ENCODE results near the gene AMIGO3. TPM values are rescaled to one million over a fixed set of nuclear protein-coding genes. Genes with fewer than 3 reads are reported as not detected.
"Not testable (repeated sequence)": the region's sequence is repeated elsewhere in the genome, so short reads cannot be mapped to it uniquely, and the experiment has no call there.

AMIGO3 gene
- total and polyA plus RNA-seq, 3 experiments from 2014 or later: 0.15 to 1.5 (median 0.31) TPM

DNA sequence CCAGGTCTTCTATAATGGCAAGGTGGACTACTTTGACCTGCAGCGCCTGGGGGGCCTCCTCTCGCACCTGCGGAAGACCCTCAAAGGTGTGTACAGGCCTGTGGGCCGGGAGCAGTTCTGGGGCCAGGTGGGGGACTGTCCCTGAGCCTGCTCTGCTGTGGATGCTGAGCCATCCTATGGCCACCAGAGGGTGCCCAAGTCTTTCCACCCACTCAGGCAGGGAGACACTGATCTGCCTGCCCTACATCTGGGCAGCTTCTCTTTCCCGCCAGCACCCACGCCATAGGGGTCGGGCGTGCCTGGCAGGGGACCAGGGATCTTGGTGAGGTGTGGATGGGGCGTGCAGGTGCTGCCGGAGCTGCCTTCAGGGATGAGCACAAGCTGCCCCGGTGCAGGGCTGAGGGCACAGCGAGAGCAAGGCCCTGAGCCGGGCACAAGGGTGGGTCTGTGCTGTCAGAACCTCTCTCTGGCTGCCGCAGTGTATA, 16.0 kb downstream of the AMIGO3 start:
- H3K36me3 Mint-ChIP-seq: peaks cover 0 to 66% (median 5%) of the 10 kb centered on the region in 3 donors
- POLR2A ChIA-PET: no interaction called here
- CTCF ChIA-PET: interaction anchor here (0.9 to 3.7 kb wide), 6 partner anchors 9 to 163 kb away, joined by 3 to 21 read pairs (median 4); partner anchors contain the start of gene GMPPB
- peaks cover 0 to 4% (median 3%) of the 10 kb centered on the region in 3 donors for H3K4me1 Mint-ChIP-seq
- H3K9me3 Mint-ChIP-seq: no peaks in the 10 kb centered on the region
- Histone ChIP-seq H3K4me3 (ENCODE audit: low read length) (no peak overlapping the region), H3K27ac (ENCODE audit: low read depth, low read length) (no peak overlapping the region), H3K27me3 (ENCODE audit: insufficient read depth, low read length, poor library complexity, severe bottlenecking) (no peaks in the 10 kb centered on the region), H3K9me3 (ENCODE audit: low read length) (no peaks in the 10 kb centered on the region), H3K4me1 (ENCODE audit: insufficient read depth, low read length) (no peaks in the 10 kb centered on the region), H3K36me3 (ENCODE audit: insufficient read depth, low read length) (no peaks in the 10 kb centered on the region)
- peak overlapping the region in 1 of 8 donors; percentile 43 for H3K27ac Mint-ChIP-seq
- no peaks in the 10 kb centered on the region for H3K27me3 Mint-ChIP-seq
- H3K4me3 Mint-ChIP-seq: no peak overlapping the region
- peak; percentile 40 to 78 (median 58) for DNase-seq

- Mint-ChIP-seq H3K9me3 (no peaks in the 10 kb centered on the region), H3K27me3 (no peaks in the 10 kb centered on the region), H3K36me3 (peaks cover 0 to 67% (median 3%) of the 10 kb centered on the region in 3 donors), H3K4me3 (no peak overlapping the region), H3K27ac (no peak overlapping the region), H3K4me1 (peaks cover 0 to 4% (median 3%) of the 10 kb centered on the region in 3 donors)
- DNase-seq: no peak
- Histone ChIP-seq H3K27me3 (ENCODE audit: insufficient read depth, low read length, poor library complexity, severe bottlenecking) (no peaks in the 10 kb centered on the region), H3K27ac (ENCODE audit: low read depth, low read length) (no peak overlapping the region), H3K36me3 (ENCODE audit: insufficient read depth, low read length) (no peaks in the 10 kb centered on the region), H3K4me3 (ENCODE audit: low read length) (no peak overlapping the region), H3K4me1 (ENCODE audit: insufficient read depth, low read length) (no peaks in the 10 kb centered on the region), H3K9me3 (ENCODE audit: low read length) (no peaks in the 10 kb centered on the region)
- CTCF ChIA-PET: interaction anchor here (1.2 to 3.7 kb wide), 5 partner anchors 10 to 163 kb away, joined by 3 to 21 read pairs (median 4); partner anchors contain the start of gene GMPPB
- POLR2A ChIA-PET: no interaction called here
These were observed 16.8 kb downstream of the AMIGO3 start for GRCh38 chr3:49702672-49703071.

GRCh38 chr3:49701388-49702077, 18.0 kb downstream of the AMIGO3 start:
- Mint-ChIP-seq H3K4me1 (peaks cover 0 to 4% (median 3%) of the 10 kb centered on the region in 3 donors), H3K9me3 (no peaks in the 10 kb centered on the region), H3K4me3 (no peak overlapping the region), H3K36me3 (peaks cover 0 to 68% (median 1%) of the 10 kb centered on the region in 3 donors), H3K27me3 (no peaks in the 10 kb centered on the region), H3K27ac (no peak overlapping the region)
- Histone ChIP-seq H3K9me3 (ENCODE audit: low read length) (no peaks in the 10 kb centered on the region), H3K4me1 (ENCODE audit: insufficient read depth, low read length) (no peaks in the 10 kb centered on the region), H3K4me3 (ENCODE audit: low read length) (no peak overlapping the region), H3K36me3 (ENCODE audit: insufficient read depth, low read length) (no peaks in the 10 kb centered on the region), H3K27ac (ENCODE audit: low read depth, low read length) (no peak overlapping the region), H3K27me3 (ENCODE audit: insufficient read depth, low read length, poor library complexity, severe bottlenecking) (no peaks in the 10 kb centered on the region)
- no peak for DNase-seq
- ChIA-PET CTCF (interaction anchor here (3.7 kb wide), 1 partner anchor 137 kb away, joined by 21 read pairs; no protein-coding TSS in a partner anchor), POLR2A (no interaction called here)

DNA sequence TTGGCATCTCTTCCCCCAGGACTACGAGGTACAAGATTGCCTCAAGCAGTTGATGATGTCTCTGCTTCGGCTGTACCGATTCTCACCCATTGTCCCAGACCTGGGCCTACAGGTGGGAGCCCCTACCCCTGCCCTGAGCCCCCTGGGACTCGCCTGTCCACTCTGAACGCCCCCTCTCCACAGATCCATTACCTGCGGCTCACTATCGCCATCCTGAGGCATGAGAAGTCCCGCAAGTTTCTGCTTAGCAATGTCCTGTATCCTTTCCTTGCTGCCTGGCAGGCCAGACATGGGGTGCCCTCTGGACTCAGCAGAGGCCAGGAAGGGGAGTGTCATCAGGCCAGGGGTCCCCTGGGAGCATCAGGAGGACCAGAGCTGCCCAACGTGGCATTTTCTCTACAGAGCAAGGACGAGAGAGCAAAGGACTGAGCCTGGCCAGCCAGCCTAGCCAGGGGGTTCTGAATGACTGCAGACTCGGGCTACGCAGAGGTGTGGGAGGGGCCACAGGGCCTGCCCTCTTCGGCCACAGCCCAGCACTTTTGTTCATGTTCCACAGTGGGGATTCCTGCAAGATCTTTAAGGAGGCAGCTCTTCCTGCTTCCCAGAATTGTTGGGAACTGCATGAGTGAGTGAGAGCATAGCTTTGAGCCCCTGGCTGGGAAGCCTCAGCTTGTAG, 18.9 kb downstream of the AMIGO3 start:
- Mint-ChIP-seq H3K27me3 (no peaks in the 10 kb centered on the region), H3K9me3 (no peaks in the 10 kb centered on the region), H3K36me3 (peaks cover 0 to 62% (median 1%) of the 10 kb centered on the region in 3 donors), H3K27ac (no peak overlapping the region), H3K4me3 (no peak overlapping the region), H3K4me1 (peaks cover 0 to 4% (median 3%) of the 10 kb centered on the region in 3 donors)
- Histone ChIP-seq H3K4me3 (ENCODE audit: low read length) (no peak overlapping the region), H3K9me3 (ENCODE audit: low read length) (no peaks in the 10 kb centered on the region), H3K4me1 (ENCODE audit: insufficient read depth, low read length) (no peaks in the 10 kb centered on the region), H3K27ac (ENCODE audit: low read depth, low read length) (no peak overlapping the region), H3K36me3 (ENCODE audit: insufficient read depth, low read length) (no peaks in the 10 kb centered on the region), H3K27me3 (ENCODE audit: insufficient read depth, low read length, poor library complexity, severe bottlenecking) (no peaks in the 10 kb centered on the region)
- no peak for DNase-seq
- POLR2A ChIA-PET: no interaction called here
- CTCF ChIA-PET: no interaction called here

GRCh38 chr3:49700014-49700413, 19.5 kb downstream of the AMIGO3 start:
- Mint-ChIP-seq H3K36me3 (peaks cover 0 to 61% (median 1%) of the 10 kb centered on the region in 3 donors), H3K4me3 (no peak overlapping the region), H3K27me3 (no peaks in the 10 kb centered on the region), H3K4me1 (peaks cover 0 to 4% (median 3%) of the 10 kb centered on the region in 3 donors), H3K9me3 (no peaks in the 10 kb centered on the region), H3K27ac (no peak overlapping the region)
- Histone ChIP-seq H3K36me3 (ENCODE audit: insufficient read depth, low read length) (no peaks in the 10 kb centered on the region), H3K27ac (ENCODE audit: low read depth, low read length) (no peak overlapping the region), H3K4me1 (ENCODE audit: insufficient read depth, low read length) (no peaks in the 10 kb centered on the region), H3K9me3 (ENCODE audit: low read length) (no peaks in the 10 kb centered on the region), H3K27me3 (ENCODE audit: insufficient read depth, low read length, poor library complexity, severe bottlenecking) (no peaks in the 10 kb centered on the region), H3K4me3 (ENCODE audit: low read length) (no peak overlapping the region)
- no peak for DNase-seq
- ChIA-PET CTCF (no interaction called here), POLR2A (no interaction called here)

- DNase-seq: no peak
- Histone ChIP-seq H3K9me3 (ENCODE audit: low read length) (no peaks in the 10 kb centered on the region), H3K27ac (ENCODE audit: low read depth, low read length) (no peak overlapping the region), H3K4me1 (ENCODE audit: insufficient read depth, low read length) (no peaks in the 10 kb centered on the region), H3K27me3 (ENCODE audit: insufficient read depth, low read length, poor library complexity, severe bottlenecking) (no peaks in the 10 kb centered on the region), H3K36me3 (ENCODE audit: insufficient read depth, low read length) (no peaks in the 10 kb centered on the region), H3K4me3 (ENCODE audit: low read length) (no peak overlapping the region)
- no peaks in the 10 kb centered on the region for H3K27me3 Mint-ChIP-seq
- H3K36me3 Mint-ChIP-seq: peaks cover 0 to 60% (median 1%) of the 10 kb centered on the region in 3 donors
- ChIA-PET POLR2A (no interaction called here), CTCF (interaction anchor here (1.0 kb wide), 1 partner anchor 13 kb away, joined by 3 read pairs; no protein-coding TSS in a partner anchor)
- no peak overlapping the region for H3K27ac Mint-ChIP-seq
- peaks cover 0 to 4% (median 3%) of the 10 kb centered on the region in 3 donors for H3K4me1 Mint-ChIP-seq
- no peak overlapping the region for H3K4me3 Mint-ChIP-seq
- H3K9me3 Mint-ChIP-seq: no peaks in the 10 kb centered on the region
These were observed 20.1 kb downstream of the AMIGO3 start for GRCh38 chr3:49699281-49699979.

DNA sequence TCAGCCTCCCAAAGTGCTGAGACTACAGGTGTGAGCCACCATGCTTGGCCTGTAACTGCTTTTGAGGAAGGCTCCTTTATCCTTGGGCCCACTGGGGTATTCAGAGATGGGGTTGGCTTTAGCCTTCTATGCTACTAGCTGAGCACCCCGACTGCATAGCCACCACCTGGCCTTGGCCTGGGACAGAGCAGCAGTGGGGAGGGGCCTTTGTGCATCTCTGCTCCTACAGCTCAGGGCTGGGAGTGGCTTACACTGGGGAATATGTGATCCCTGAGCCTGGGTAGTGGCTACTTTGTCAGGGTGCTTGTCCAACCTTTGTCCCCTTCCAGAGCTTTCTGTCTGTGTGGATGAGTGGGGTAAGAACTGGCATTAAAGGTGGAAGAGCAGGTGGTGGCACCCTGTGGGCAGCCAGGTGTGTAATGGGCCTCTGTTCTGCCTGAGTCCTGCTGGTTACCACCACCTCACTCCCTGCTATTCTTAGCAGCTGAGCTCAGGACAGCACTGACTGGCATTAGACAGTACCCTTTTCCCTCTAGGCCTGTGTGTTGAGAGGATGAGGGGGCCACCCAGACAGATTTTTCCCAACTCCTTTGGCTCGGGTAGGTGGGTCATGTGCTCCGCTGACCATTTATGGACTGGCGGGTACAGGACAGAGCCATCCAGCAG, 24.0 kb downstream of the AMIGO3 start:
- peaks cover 19 to 27% (median 22%) of the 10 kb centered on the region in 3 donors for H3K4me1 Mint-ChIP-seq
- H3K36me3 Mint-ChIP-seq: peaks cover 0 to 36% (median 1%) of the 10 kb centered on the region in 3 donors
- DNase-seq; H3K27me3 Mint-ChIP-seq; POLR2A ChIA-PET; H3K4me3 ChIP-seq (ENCODE audit: low read length); H3K9me3 Mint-ChIP-seq; H3K4me1 ChIP-seq (ENCODE audit: insufficient read depth, low read length); H3K36me3 ChIP-seq (ENCODE audit: insufficient read depth, low read length); H3K27ac Mint-ChIP-seq; H3K9me3 ChIP-seq (ENCODE audit: low read length); H3K4me3 Mint-ChIP-seq; H3K27ac ChIP-seq (ENCODE audit: low read depth, low read length); H3K27me3 ChIP-seq (ENCODE audit: insufficient read depth, low read length, poor library complexity, severe bottlenecking): not testable (repeated sequence)
- CTCF ChIA-PET: interaction anchor here (1.3 kb wide), 1 partner anchor 156 kb away, joined by 4 read pairs; no protein-coding TSS in a partner anchor
